AG10803 (cell line): Measurements from ENCODE around the gene MCM5.
A peak's percentile ranks its signal among the peaks of the same experiment; 100 is the strongest.
"Not testable (repeated sequence)": the region's sequence is repeated elsewhere in the genome, so short reads cannot be mapped to it uniquely, and the experiment has no call there.

Experiments used
- DNase-seq: peaks from one replicate; pipeline ENCODE4 v3.0.0; 2010; ENCODE audit warnings: low read depth
- H3K4me3 ChIP-seq: 2 replicates; pipeline ENCODE4 v1.5.1; 2011; ENCODE audit warnings: mild to moderate bottlenecking, low read length, control low read depth
- CTCF ChIP-seq: conservative IDR thresholded peaks from 2 replicates; pipeline ENCODE4 v1.5.1; 2011; ENCODE audit warnings: mild to moderate bottlenecking, low read length, control low read depth, inconsistent platforms

The MCM5 gene

GRCh38 chr22:35431483-35432227 is 31.7 kb downstream of the MCM5 start:
- DNase-seq = no peak
- no peak overlapping the region for H3K4me3 ChIP-seq
- peak; percentile 26; the same call in 1 of the 2 replicates for TF ChIP-seq CTCF

GRCh38 chr22:35432228-35432905 is 32.4 kb downstream of the MCM5 start:
- no peak for TF ChIP-seq CTCF
- H3K4me3 ChIP-seq = no peak overlapping the region
- no peak for DNase-seq

GRCh38 chr22:35434061-35434710 is 34.2 kb downstream of the MCM5 start:
- DNase-seq = no peak
- H3K4me3 ChIP-seq = no peak overlapping the region
- no peak for TF ChIP-seq CTCF

- no peak for TF ChIP-seq CTCF
- no peak for DNase-seq
- no peak overlapping the region for H3K4me3 ChIP-seq
These were observed 35.3 kb downstream of the MCM5 start for GRCh38 chr22:35435201-35435740.

- no peak overlapping the region for H3K4me3 ChIP-seq
- DNase-seq = no peak
- TF ChIP-seq CTCF = no peak
These were observed 36.5 kb downstream of the MCM5 start for GRCh38 chr22:35436421-35436820.

GRCh38 chr22:35437049-35437448 is 37.1 kb downstream of the MCM5 start:
- H3K4me3 ChIP-seq = no peak overlapping the region
- TF ChIP-seq CTCF = no peak
- DNase-seq = no peak

- DNase-seq, H3K4me3 ChIP-seq: not testable (repeated sequence)
These were observed 38.9 kb downstream of the MCM5 start for GRCh38 chr22:35438673-35439364.
